ENCODE measurements around the gene FAM149A. TPM values are rescaled to one million over a fixed set of nuclear protein-coding genes. Genes with fewer than 3 reads are reported as not detected.

The FAM149A gene
- polyA plus RNA-seq, 3 donors: 42.5 to 66.7 (median 47.9) TPM

DNA sequence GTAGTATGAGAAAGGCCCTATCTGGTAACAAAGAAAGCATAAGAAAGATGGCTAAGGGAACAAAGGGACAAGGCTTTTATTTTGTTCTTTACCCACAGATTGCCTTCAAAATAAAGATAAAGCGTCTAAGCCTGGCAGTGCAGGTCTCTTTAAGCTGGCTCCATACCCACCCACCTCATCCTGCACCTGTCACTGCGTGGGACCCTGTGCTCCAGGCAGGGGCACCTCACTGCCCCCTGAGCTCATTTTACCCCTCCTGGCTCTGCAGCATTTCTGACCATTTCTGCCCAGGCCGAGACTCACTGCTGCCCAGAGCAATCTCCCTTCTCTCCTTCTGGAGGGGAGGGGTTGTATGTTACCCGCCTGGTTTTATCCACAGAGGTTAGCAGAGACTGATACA is 85.2 kb downstream of the FAM149A start:
- DNase-seq (ENCODE audit: extremely low read depth in 1 of 11, low read depth in 9 of 11, low spot score in 4 of 11): no peak

DNA sequence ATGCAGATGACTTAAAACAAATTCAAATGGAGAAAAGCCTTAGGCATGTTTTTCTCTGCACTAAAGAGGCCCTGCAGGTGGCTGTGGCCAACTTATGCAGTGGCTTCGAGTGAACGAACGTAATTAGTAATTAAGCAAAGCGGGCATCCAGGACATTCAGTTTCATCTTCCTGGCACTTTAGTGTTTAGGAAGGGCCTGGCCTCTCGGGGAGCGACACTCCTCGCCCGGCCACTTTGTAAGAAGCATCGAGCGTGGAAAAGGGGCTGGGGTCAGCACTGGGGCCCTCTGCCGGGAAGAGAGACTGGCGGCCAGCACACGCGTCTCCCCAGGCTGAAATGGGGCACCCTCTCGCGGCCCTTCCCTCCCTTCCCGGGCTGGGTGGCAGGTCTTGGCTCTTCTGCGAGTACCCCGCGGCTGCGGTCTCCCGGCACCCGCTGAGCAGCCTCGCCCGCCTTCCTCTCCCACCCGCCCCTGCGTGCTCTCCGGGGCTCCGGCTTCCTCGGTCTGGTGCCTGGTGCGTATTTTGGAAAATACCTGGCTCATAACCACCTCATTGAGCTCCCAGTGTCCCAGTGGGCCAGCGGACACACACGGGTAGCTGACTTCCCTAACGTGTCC is 86.2 kb downstream of the FAM149A start:
- DNase-seq (ENCODE audit: extremely low read depth in 1 of 11, low read depth in 9 of 11, low spot score in 4 of 11): peak in 6 of 11 donors; percentile 25 to 41 (median 30)

DNA sequence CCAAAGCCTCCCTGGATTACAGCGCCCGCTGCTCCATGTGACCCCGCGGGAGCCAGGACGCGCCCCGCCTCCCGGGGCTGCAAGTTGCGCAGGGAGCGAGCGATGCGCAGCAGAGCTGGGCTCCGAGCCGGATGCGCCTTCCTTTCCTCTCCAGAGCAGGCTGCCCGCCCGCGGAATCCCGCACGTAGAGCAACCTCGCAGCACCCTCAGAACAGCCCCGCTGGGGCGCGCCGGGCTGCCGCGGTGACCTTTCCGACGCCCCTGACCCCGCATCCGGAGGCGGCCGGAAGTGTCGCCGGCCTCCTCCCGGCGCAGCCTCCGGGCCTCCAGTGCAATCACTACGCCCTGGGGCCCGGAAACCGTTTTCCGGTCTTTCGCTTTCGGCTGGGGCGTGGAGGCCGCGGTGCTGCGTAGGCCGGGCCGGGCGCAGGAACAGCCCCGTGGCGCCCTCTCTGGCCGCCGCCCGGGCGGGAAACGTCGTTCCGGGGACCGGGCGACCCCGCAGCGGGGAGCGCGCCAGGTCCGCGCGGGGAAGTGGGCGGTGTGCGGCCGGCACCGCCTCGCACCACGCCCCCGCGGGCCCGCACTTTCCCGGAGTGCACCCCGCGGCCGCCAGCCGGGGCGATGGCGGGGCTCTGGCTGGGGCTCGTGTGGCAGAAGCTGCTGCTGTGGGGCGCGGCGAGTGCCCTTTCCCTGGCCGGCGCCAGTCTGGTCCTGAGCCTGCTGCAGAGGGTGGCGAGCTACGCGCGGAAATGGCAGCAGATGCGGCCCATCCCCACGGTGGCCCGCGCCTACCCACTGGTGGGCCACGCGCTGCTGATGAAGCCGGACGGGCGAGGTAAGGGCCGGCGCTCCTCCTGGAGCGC is 86.9 kb downstream of the FAM149A start, which contains the start of gene CYP4V2:
CYP4V2 (plus strand) TSS at position 368 of the 866 bp plus-strand sequence; CDS start at position 625, 257 bp downstream.
- peak in 9 of 11 donors; percentile 49 to 71 (median 63) for DNase-seq (ENCODE audit: extremely low read depth in 1 of 11, low read depth in 9 of 11, low spot score in 4 of 11)

DNA sequence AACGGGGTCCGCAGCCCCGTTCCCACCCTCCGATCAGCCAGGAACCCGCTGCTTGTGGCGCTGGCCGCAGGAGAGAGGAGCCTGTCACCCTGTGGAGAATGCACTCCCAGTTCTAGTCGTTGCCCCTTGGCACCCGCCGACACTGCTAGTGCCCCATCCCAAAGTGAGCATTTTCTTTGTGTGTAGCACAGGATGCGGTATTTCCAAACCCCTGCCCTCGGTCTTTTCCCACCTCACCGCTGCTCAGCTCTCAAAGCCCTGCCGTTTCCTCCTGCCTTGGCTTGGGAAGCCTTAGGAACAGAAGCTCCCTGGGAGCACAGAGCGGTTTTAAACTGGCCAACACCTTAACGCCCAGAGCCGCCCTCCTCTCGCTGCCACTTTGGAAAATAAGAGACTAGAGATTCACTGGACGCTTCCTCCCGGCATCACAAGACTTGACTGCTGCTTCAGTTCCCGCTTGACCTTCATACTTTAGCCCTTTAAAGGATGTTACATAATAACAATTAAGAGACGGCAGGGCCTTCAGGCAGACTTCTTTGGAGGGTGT is 87.6 kb downstream of the FAM149A start:
- DNase-seq (ENCODE audit: extremely low read depth in 1 of 11, low read depth in 9 of 11, low spot score in 4 of 11): peak in 6 of 11 donors; percentile 31 to 44 (median 40)

DNA sequence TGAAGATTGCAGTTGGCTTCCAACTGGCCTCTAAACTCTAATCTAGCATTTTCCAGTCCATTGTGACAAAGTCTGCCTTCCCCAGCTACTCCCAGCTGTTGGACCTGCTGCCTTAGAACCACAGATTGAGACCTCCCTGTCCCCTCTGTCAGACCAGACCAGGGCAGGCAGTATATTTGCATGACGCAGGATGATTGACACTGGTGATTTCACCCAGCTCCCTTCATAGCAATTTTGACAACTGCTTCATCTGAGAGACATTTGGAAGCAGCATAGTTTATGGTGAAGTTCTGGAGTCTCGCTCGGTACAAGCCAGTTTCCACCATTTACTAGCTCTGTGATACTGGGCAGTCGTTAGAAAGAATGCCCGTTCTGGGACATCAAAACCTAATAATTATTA is 89.3 kb downstream of the FAM149A start:
- no peak for DNase-seq (ENCODE audit: extremely low read depth in 1 of 11, low read depth in 9 of 11, low spot score in 4 of 11)

DNA sequence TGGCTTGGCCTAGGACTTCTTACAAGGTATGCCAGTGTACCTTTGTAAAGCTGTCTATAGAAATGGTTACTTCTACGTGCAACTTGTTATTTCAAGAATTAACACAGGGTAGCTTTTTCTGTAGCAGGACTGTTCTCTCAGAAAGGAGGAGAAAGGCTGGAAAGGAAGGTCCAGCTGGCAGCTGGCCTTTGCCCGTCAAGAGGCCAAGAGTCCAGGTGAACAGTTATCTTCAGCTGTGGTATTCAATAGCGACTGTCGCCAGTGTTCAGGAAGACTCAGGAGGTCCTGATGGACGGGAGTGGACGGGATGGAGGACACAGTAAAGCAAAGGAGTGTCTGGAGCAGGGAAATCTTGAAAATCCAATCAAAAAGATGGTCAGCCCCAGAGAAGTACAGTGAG is 91.6 kb downstream of the FAM149A start:
- no peak for DNase-seq (ENCODE audit: extremely low read depth in 1 of 11, low read depth in 9 of 11, low spot score in 4 of 11)

DNA sequence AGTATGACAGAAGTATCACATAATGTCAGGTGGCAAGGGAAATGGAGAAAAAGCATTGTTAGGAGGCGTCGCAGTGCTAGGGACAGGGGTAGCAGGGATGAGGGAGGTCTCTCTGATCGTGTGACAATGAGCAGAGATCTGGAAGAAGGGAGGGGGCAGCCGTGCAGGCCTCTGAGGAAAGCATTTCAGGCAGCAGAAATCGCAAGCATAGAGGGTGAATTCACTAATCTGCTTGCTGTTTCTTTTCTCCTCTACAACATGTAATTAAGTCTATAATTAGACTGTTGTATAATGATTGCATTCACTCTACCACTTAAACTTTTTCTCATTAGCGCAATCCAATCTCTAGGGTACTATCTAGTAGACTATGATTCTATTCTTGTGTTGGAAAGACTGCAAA is 96.0 kb downstream of the FAM149A start:
- no peak for DNase-seq (ENCODE audit: extremely low read depth in 1 of 11, low read depth in 9 of 11, low spot score in 4 of 11)

DNA sequence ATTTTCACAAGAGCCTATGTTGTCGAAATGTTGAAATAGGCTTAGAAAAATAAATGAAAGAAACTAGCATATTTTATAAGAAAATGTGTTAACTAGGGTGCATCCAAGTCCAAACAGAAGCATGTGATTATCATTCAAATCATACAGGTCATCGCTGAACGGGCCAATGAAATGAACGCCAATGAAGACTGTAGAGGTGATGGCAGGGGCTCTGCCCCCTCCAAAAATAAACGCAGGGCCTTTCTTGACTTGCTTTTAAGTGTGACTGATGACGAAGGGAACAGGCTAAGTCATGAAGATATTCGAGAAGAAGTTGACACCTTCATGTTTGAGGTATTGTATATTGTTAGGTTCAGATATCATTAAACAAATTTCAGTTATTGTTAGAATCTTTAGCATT is 96.5 kb downstream of the FAM149A start:
- no peak for DNase-seq (ENCODE audit: extremely low read depth in 1 of 11, low read depth in 9 of 11, low spot score in 4 of 11)

DNA sequence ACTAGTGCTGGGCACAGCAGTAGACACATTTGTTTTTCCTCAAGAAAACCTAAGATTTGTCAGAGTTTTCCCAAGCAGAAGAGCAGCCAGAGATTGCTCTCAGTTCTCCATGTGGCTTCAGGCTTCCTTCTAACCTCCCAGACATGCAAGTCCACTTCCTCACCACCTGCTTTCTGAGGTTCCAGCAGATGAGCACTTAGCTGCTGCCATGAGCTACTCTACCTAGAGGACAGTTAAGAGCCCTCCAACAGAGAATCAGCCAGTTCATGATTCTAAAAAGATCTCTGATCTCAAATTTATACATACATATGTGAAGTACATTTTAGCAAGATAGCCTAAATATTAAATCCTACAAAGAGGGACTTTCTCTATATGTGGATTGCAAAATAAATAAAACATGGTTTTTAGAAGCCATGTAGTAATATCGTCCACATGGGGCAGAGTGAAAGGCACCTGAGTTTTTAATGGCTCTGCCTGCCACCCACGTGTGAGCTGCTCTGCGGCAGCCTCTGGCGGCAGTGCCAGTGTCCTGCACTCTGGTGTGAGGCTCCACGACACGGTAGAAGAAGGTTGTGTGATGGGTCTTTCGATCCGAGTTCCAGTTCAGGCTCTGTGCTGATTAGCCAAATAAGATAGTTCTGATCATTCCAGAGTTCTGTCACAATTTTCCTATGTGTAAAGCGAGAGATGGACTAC is 97.2 kb downstream of the FAM149A start:
- no peak for DNase-seq (ENCODE audit: extremely low read depth in 1 of 11, low read depth in 9 of 11, low spot score in 4 of 11)

DNA sequence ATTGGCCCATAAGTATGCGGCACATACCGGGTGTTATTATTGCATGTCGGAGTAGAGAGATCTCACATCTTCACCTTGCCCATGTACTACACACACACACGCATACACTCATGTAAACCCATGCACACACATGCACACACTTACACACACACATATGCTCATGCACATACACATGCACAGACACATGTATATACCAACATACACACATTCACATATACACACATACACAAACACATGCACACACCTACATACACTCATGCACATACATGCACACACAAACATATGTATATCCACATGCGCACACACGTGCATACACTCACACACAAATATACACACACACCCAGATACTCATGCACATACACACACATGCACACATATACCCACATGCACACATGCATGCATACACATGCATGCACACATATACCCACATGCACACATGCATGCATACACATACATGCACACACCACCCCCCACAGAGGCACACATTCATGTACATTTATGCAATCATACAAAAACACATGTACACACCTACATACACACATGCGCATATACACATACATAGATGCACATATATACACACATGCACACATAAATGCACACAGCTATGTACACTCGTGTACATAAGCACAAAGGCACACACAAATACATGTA is 98.1 kb downstream of the FAM149A start:
- DNase-seq (ENCODE audit: extremely low read depth in 1 of 11, low read depth in 9 of 11, low spot score in 4 of 11): no peak

DNA sequence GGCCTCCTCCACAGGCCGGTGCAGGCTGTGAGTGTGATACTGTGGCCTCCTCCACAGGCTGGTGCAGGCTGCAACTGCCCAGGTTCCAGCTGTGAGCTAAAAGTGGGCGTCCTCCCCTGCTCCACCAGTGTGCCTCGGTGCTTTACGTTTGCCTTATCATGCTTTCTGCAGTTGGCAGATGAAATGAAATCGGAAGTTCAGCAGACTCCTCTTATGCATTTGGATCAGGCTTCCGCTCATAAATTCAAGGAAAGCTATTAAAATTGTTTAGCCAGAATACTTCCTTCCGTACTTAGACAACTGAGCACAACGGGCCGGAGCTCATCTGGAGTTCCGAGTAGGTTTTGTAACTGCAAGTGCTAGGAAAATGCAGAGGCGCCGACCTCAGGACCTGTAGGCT is 98.9 kb downstream of the FAM149A start:
- DNase-seq (ENCODE audit: extremely low read depth in 1 of 11, low read depth in 9 of 11, low spot score in 4 of 11): peak in 4 of 11 donors; percentile 19 to 45 (median 32)

DNA sequence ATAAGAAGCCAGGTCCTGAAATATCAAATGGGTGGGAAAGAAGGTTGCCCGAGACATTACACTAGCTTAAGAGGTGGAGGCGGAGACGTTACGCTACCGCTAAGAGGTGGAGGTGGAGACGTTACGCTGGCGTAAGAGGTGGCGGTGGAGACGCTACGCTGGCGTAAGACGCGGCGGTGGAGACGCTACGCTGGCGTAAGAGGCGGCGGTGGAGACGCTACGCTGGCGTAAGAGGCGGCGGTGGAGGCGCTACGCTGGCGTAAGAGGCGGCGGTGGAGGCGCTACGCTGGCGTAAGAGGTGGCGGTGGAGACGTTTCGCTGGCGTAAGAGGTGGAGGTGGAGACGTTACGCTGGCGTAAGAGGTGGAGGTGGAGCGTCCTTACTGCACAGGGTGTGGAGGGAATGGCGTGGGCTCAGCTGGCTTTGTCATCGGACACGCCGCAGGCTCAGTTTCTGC is 99.6 kb downstream of the FAM149A start:
- peak in 1 of 11 donors; percentile 32 for DNase-seq (ENCODE audit: extremely low read depth in 1 of 11, low read depth in 9 of 11, low spot score in 4 of 11)

DNA sequence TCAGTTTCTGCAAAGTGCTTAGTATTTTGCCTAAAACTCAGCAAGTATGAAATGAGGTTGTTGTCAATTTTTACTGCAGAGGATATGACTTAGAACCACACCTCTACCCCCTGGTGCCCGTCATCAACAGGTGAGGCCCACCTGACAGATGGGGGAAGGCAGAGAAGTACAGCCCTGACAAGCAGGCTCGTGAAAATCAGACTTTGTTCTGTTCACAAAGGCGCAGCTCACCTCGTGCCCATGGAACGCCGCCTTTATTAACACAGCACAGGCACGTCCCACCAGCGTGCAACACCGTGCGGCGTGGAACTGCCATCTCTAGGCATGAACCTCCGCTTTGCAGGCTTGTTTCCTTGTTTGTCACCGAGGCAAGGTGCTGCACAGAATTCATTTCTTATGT is 100.2 kb downstream of the FAM149A start:
- no peak for DNase-seq (ENCODE audit: extremely low read depth in 1 of 11, low read depth in 9 of 11, low spot score in 4 of 11)

DNA sequence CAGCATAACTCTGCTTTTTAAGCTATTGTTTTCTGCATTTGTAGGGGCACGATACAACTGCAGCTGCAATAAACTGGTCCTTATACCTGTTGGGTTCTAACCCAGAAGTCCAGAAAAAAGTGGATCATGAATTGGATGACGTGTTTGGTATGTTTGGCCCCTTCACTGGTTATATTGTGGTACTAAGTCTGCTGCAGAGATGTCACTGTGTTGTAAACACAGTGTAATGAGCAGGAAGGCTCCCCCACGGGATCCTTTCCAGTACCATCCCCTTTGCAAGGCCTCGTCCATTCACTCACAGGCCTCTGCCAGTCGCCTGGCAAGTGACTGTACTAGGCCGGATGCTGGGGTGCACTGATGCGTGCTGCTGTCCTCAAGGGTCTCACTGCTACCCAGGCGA is 100.7 kb downstream of the FAM149A start:
- DNase-seq (ENCODE audit: extremely low read depth in 1 of 11, low read depth in 9 of 11, low spot score in 4 of 11): no peak

DNA sequence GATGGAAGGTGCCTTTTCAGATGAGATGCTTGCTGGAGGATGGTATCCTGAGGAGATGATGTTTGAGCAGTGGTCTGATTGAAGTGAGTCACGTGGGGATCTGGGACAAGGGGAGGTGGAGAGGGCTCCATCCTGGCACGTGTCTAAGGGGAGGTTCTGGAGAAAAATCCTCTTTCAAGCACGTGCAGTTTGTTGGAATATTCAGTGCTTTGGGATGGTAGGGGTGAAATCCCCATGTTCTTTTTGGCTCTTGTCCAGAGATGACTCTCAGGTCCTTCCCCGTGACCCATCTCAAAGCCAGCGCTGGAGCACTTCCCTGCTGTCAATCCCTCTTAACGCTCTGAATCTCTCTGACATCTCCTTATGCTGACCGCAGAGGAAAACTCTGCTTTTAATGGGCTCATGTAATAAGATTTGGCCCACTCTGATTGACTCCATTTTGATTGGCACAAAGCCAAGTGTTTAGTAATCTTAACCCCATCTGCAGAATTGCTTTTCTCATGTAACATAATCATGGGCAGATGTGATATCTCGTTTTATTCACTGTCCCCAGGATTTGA is 112.0 kb downstream of the FAM149A start:
- no peak for DNase-seq (ENCODE audit: extremely low read depth in 1 of 11, low read depth in 9 of 11, low spot score in 4 of 11)

DNA sequence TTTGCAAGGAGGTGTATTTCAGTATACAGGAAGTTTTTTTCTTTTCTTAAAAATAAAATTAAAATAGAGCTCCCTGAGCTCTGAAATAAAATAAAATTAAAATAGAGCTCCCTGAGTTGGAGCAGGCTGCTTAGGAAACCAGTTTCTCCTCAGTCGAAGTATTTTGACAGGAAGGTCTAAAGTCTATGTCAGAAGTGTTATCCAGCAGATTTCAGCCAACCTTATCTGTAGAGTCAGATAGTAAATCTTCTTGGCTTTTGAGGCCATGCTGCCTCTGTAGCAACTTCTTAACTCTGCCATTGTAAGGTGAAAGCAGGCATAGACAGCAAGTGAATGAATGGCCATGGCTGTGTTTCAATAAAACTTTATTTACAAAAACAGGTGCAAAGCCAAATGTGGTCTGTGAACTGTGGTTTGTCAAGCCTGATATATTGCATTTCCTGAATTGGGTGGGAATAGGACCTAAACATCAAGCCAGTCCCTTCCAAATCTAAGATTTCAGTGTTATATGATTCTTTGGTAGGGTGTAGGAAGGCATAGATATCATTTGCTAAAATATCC is 113.3 kb downstream of the FAM149A start:
- no peak for DNase-seq (ENCODE audit: extremely low read depth in 1 of 11, low read depth in 9 of 11, low spot score in 4 of 11)

DNA sequence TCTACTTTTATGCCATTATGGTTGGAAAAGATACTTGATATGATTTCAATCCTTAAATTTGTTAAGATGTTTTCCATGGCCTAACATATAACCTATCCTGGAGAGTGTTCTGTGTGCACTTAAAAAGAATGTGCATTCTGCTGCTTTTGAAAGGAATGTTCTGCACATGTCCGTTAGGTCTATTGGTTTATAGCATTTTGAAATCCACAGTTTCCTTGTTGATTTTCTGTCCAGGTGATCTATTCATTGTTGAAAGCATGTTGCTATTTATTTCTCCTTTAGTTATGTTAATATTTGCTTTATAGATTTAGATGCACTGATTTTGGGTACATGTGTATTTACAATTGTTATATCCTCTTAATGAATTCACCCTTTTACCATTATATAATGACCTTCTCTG is 117.1 kb downstream of the FAM149A start:
- DNase-seq (ENCODE audit: extremely low read depth in 1 of 11, low read depth in 9 of 11, low spot score in 4 of 11): no peak
